Kidney epithelial cell (primary cell): ENCODE data around the gene EDEM2. TPM values are rescaled to one million over a fixed set of nuclear protein-coding genes. Genes with fewer than 3 reads are reported as not detected.
"Not testable (repeated sequence)": the region's sequence is repeated elsewhere in the genome, so short reads cannot be mapped to it uniquely, and the experiment has no call there.

Source experiments
- DNase-seq: peaks from one replicate; pipeline ENCODE4 v3.0.0-alpha.2; 2010; ENCODE audit warnings: low read depth
- H3K27me3 ChIP-seq: 2 replicates; pipeline ENCODE4 v1.6.0; 2011; ENCODE audit warnings: low read length; ENCODE audit not compliant: control insufficient read depth, insufficient read depth
- H3K36me3 ChIP-seq: 2 replicates; pipeline ENCODE4 v1.5.1; 2011; ENCODE audit warnings: low read length; ENCODE audit not compliant: control insufficient read depth, insufficient read depth
- H3K4me3 ChIP-seq: 2 replicates; pipeline ENCODE4 v1.5.1; 2011; ENCODE audit warnings: low read depth, mild to moderate bottlenecking, control low read depth, low read length
- CTCF ChIP-seq: IDR thresholded peaks from 2 replicates; pipeline ENCODE4 v1.5.1; 2011; ENCODE audit warnings: mild to moderate bottlenecking, moderate library complexity, low read length, control low read depth, inconsistent platforms; ENCODE audit not compliant: insufficient read depth, poor library complexity, severe bottlenecking
- total RNA-seq: library from RNA; depleted of rRNA; stranded (reverse); fragments of >200 nt; gene quantifications from 2 replicates; pipeline ENCODE4 v1.2.3, GENCODE V29; 2015

The EDEM2 gene, protein sequence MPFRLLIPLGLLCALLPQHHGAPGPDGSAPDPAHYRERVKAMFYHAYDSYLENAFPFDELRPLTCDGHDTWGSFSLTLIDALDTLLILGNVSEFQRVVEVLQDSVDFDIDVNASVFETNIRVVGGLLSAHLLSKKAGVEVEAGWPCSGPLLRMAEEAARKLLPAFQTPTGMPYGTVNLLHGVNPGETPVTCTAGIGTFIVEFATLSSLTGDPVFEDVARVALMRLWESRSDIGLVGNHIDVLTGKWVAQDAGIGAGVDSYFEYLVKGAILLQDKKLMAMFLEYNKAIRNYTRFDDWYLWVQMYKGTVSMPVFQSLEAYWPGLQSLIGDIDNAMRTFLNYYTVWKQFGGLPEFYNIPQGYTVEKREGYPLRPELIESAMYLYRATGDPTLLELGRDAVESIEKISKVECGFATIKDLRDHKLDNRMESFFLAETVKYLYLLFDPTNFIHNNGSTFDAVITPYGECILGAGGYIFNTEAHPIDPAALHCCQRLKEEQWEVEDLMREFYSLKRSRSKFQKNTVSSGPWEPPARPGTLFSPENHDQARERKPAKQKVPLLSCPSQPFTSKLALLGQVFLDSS
- 34.7 TPM in 2 replicates for total RNA-seq

DNA sequence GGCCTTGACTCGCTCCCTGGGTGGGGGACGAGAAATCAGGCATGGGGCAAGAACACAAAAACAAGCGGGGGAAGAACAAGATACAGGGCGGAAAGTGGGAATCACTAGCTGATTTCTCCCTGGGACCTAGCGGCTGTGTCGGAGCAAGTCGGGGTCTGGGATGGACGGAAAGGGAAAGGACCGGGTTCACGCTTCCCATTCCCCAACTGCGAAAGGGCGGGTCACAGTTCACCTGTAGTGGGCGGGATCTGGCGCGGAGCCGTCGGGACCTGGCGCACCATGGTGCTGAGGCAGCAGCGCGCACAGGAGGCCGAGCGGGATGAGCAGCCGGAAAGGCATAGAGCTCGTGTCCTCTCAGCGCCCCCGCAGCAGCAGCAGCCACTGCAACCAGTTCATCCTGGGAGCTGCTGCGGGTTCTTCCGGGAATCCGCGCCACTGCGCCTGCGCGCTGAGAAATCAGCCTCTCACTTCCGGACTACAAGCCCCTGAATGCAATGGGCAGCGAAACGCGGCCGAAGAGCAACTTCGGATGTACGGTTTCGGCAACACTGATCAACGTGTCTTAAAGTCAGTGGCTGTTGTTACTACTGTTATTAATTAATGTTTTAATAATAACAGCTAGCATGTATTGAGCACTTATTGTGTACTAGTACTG is at the start of gene EDEM2:
EDEM2 (minus strand) TSS at position 417 of the 655 bp plus-strand sequence; CDS start at position 339, 78 bp downstream.
- peak; percentile 82 for DNase-seq
- Histone ChIP-seq H3K27me3 (no peaks in the 10 kb centered on the region), H3K4me3 (peak within 1 kb of the TSS; percentile 70), H3K36me3 (no peaks in the 10 kb centered on the region)
- no peak for TF ChIP-seq CTCF

- DNase-seq = no peak
- Histone ChIP-seq H3K36me3 (no peaks in the 10 kb centered on the region), H3K4me3 (no peak overlapping the region), H3K27me3 (no peaks in the 10 kb centered on the region)
- TF ChIP-seq CTCF = no peak
Measured at GRCh38 chr20:35196313-35196712, 49.2 kb upstream of the EDEM2 start.

DNA sequence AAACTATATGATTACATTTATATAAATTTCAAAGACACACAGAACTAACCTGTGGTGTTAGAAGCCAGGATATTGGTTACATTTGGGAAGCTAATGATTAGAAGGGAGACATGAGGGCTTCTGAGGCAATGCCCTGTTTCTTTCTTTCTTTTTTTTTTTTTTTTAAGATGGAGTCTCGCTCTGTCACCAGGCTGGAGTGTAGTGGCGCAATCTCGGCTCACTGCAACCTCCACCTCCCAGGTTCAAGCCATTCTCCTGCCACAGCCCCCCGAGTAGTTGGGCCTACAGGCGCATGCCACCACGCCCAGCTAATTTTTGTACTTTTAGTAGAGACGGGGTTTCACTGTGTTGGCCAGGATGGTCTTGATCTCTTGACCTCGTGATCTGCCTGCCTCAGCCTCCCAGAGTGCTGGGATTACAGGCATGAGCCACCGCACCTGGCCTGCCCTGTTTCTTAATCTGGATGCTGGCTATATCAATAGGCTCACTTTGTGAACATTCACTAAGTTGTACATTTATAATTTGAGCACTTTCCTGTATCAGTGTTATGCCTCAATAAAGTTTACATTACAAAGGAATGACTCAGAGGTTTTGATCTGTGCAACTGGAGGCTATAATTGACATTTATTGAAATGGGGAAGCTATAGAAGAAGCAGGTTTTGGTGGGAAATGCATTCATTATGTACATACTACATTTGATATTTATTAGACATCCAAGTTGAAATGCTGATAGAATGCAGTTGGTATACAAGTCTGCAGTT is 46.1 kb upstream of the EDEM2 start:
- not testable (repeated sequence) for H3K27me3 ChIP-seq, H3K36me3 ChIP-seq, DNase-seq, H3K4me3 ChIP-seq

DNA sequence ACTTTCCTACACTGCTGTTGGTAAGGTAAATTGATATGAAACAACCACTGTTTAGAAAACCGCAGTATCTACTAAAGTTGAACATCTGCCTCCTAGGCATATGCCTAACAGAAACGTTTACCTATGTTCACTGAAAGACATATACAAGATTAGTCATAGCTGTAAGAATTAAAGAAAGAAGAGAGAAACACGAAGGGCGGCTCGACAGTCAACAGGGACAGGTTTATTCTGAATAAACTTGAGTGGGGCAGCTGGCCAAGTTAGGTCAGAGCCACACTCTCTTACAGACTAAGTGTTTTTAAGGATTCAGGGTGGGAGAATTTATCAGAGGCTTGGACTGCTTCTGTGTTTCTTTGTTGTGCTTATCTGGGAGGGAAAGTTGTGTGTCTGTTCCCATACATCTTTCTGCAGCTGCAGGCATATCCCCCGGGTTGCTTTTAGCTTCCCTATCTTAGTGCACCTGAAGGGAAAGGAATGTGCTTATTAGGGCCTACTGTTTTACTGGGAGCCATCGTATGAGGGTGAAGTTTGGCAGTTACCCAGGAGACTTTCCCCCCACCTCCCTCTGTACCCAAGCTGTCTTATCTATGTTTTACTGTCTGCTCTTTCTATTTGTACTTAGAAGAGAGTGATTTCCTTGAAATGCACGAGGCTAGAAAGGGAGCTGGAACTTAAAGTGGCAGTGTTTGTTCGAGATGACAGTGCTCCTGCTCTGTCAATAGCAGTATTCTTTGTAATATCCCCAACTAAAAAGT is 45.2 kb upstream of the EDEM2 start:
- no peak for DNase-seq
- Histone ChIP-seq H3K36me3 (no peaks in the 10 kb centered on the region), H3K4me3 (no peak overlapping the region), H3K27me3 (no peaks in the 10 kb centered on the region)
- TF ChIP-seq CTCF = no peak

GRCh38 chr20:35191419-35192117 is 44.4 kb upstream of the EDEM2 start:
- no peak for TF ChIP-seq CTCF
- no peak for DNase-seq
- H3K36me3 ChIP-seq = no peaks in the 10 kb centered on the region
- no peak overlapping the region for H3K4me3 ChIP-seq
- no peaks in the 10 kb centered on the region for H3K27me3 ChIP-seq
